GM10248 (cell line): ENCODE results near the gene SIK3.

Experiments used
- CTCF ChIA-PET: fragments of 300-600 bp; sonication (Branson Sonifier 250); formaldehyde crosslinking; extraction: SDS; loops from one replicate; lab custom pipeline; 2021; ENCODE audit warnings: antibody characterized with exemption; lab: Yijun Ruan, JAX
- POLR2A ChIA-PET: fragments of 350-650 bp; sonication (Branson Sonifier 250); formaldehyde crosslinking; extraction: SDS; loops from one replicate; lab custom pipeline; 2020; ENCODE audit warnings: antibody characterized with exemption; lab: Yijun Ruan, JAX
- DNase-seq: peaks from one replicate; pipeline ENCODE4 v3.0.0; 2012; ENCODE audit errors: extremely low spot score
- TF ChIP-seq, protein P1 (sequence below): IDR thresholded peaks from 2 replicates; pipeline ENCODE4 v1.5.1; 2012; ENCODE audit warnings: mild to moderate bottlenecking, low read depth; ENCODE audit errors: extremely low read depth, missing control alignments, control extremely low read depth

The SIK3 gene

DNA sequence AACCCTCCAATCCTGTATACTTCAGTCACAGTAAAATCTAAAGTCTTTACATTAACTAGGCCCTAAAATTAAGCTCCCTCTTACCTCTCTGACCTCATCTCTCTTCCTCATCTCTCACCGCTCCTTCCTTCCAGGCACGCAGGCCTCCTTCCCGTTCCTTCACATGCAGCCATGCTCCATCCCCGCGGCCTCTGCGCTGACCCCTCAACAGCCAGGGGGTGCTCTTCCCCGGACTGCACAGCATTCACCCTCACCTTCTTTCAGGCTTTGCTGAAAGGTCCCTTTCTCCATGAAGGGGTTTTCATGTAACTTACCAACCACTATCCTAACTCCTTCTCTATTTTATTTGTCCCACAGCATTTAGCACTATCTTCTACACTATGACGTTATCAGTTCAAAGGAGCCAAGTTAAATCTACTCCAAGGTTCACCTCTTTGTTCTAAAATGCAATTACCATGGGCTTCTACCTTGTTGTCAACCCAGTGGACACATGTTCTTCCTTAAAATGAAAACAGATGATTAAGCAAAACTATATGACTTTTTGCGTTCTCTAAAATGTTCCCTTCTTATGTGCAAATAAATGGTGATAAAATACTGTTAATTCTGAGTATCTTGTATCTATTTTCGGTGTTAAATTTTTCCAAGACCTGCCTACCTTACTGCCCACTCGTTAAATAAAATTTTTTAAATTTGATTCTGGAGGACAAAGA lies 203.0 kb downstream of the SIK3 start:
- CTCF ChIA-PET = interaction anchor here (1.0 to 2.1 kb wide), 3 partner anchors 15 to 211 kb away, joined by 3 to 10 read pairs (median 3); no protein-coding TSS in a partner anchor

DNA sequence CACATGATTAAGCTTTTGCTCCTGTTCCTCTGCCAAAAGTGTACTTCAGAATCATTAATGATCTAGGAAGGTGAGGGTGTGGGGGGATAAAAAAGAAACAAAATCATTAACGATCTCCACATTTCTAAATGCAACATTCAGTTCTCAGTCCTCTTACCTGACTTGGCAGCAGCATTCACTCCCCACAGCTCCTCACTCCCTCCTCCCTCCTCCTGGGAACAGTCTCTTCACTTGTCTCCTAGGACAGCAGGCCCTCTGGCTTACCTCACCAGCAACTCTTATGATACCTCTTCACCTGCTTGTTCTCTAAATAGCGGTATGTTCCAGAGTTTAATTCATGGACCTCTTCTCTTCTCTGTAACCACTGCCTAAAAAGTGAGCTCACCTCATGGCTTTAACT lies 204.3 kb downstream of the SIK3 start:
- DNase-seq = no peak
- ChIA-PET CTCF (interaction anchor here (1.4 to 2.1 kb wide), 3 partner anchors 14 to 212 kb away, joined by 3 to 10 read pairs (median 4); no protein-coding TSS in a partner anchor), POLR2A (no interaction called here)
- TF ChIP-seq, protein P1, sequence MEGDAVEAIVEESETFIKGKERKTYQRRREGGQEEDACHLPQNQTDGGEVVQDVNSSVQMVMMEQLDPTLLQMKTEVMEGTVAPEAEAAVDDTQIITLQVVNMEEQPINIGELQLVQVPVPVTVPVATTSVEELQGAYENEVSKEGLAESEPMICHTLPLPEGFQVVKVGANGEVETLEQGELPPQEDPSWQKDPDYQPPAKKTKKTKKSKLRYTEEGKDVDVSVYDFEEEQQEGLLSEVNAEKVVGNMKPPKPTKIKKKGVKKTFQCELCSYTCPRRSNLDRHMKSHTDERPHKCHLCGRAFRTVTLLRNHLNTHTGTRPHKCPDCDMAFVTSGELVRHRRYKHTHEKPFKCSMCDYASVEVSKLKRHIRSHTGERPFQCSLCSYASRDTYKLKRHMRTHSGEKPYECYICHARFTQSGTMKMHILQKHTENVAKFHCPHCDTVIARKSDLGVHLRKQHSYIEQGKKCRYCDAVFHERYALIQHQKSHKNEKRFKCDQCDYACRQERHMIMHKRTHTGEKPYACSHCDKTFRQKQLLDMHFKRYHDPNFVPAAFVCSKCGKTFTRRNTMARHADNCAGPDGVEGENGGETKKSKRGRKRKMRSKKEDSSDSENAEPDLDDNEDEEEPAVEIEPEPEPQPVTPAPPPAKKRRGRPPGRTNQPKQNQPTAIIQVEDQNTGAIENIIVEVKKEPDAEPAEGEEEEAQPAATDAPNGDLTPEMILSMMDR = no peak

More for the DNA sequence above, 203.0 kb downstream of the SIK3 start:
- DNase-seq = peak; percentile 47
- POLR2A ChIA-PET = no interaction called here
- TF ChIP-seq, protein P1 = peak; percentile 59

DNA sequence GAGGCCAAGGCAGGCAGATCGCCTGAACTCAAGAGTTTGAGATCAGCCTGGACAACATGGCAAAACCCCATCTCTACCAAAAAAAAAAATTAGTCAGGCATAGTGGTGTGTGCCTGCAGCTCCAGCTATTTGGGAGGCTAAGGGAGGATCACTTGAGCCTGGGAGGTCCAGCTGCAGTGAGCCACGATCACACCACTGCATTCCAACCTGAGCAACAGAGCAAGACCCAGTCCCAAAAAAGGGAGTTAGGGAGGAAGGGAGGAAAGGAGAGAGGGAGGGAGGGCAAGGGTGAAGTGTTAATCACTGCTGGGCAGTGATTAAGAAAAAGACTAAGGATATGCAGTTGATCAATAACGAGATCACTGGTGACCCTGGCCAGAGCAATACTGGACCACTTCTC lies 204.8 kb downstream of the SIK3 start:
- DNase-seq = no peak
- TF ChIP-seq, protein P1 = no peak
- ChIA-PET CTCF (interaction anchor here (1.4 to 2.1 kb wide), 3 partner anchors 14 to 213 kb away, joined by 3 to 10 read pairs (median 4); no protein-coding TSS in a partner anchor), POLR2A (no interaction called here)

DNA sequence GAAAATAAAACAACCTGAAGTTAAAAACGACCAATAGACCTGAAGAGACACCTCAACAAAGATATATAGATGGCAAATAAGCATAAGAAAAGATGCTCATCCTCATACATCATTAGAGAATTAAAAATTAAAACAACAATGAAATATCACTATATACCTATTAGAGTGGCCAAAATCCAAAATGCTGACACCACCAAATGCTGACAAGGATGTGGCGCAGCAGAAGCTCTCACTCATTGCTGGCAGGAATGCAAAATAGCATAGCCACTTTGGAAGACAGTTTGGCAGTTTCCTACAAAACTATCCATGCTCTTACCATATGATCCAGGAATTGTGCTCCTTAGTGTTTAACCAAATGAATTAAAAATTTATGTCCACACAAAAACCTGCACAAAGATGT lies 205.9 kb downstream of the SIK3 start:
- POLR2A ChIA-PET = no interaction called here
- DNase-seq = no peak
- TF ChIP-seq, protein P1 = no peak
- CTCF ChIA-PET = interaction anchor here (1.7 to 5.4 kb wide), 2 partner anchors 14 to 214 kb away, joined by 4 to 46 read pairs; no protein-coding TSS in a partner anchor

DNA sequence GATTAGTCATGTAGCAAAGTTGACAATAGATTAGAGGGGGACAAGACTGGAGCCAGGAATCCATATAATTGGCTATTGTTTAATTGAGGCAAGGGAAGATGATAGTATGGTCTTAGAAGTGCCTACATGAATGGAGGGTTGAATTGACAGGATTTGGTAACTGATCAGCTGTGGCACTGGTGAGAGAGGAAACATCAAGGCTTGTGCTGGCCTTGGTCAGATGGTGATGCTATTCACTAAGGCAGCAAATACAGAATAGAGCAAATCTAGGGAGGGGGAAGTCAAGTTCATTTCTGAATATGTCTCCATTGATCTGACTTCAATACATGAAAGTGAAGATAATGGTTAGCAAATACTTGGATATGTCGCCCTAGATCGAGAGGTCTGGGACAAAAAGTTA lies 206.5 kb downstream of the SIK3 start:
- TF ChIP-seq, protein P1 = peak; percentile 26
- ChIA-PET CTCF (interaction anchor here (1.0 to 5.4 kb wide), 4 partner anchors 13 to 214 kb away, joined by 3 to 46 read pairs (median 6); no protein-coding TSS in a partner anchor), POLR2A (no interaction called here)
- DNase-seq = no peak

DNA sequence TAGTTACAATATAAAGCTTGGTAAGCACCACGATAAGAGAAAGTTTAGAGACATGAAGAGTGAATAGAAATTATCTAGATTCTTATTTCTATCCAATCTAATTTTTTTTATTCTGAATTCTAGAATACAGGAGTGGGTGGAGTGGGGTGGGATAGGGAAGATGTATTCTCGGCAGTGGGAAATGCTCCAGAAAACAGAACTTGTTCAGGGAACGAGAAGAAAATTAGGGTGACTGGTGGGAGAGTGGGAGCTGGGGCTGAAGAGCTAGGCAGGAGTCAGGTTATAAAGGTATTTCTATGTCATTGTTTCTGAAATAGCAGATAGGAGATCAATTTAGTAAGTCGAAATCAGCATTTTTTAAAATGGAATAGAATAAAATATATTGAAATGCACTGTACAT lies 207.6 kb downstream of the SIK3 start:
- CTCF ChIA-PET = interaction anchor here (0.9 to 5.4 kb wide), 5 partner anchors 12 to 209 kb away, joined by 3 to 46 read pairs (median 4); no protein-coding TSS in a partner anchor
- POLR2A ChIA-PET = no interaction called here
- TF ChIP-seq, protein P1 = no peak

More for the DNA sequence above, 207.6 kb downstream of the SIK3 start:
- no peak for DNase-seq
